ENCODE data around the gene ARG2.

ARG2 gene

GRCh38 chr14:67610491-67610890 is 9.2 kb upstream of the ARG2 start:
- H3K9me3 ChIP-seq (replicated peaks; ENCODE audit: insufficient read depth, low read length) = no peaks in the 10 kb centered on the region
- TF ChIP-seq CTCF (IDR thresholded peaks at IDR 0.05; ENCODE audit: low read length) (no peak), EZH2 (optimal IDR thresholded peaks at IDR 0.05; ENCODE audit: low read depth, low read length) (no peak)
- H3K4me1 ChIP-seq (ENCODE audit: low read length) = no peaks in the 10 kb centered on the region
- H3K79me2 ChIP-seq (ENCODE audit: low read length) = no peaks in the 10 kb centered on the region
- H3K27ac ChIP-seq (ENCODE audit: low read length) = no peak overlapping the region
- no peaks in the 10 kb centered on the region for H3K27me3 ChIP-seq (replicated peaks; ENCODE audit: insufficient read depth, low read length)
- H3K36me3 ChIP-seq (replicated peaks; ENCODE audit: insufficient read depth, low read length) = no peaks in the 10 kb centered on the region
- H2AFZ ChIP-seq (ENCODE audit: low read length) = no peak overlapping the region
- H3K9ac ChIP-seq (ENCODE audit: low read length) = no peak overlapping the region
- DNase-seq = no peak
- no peaks in the 10 kb centered on the region for H3F3A ChIP-seq (ENCODE audit: insufficient read depth, low read length)
- H3K4me3 ChIP-seq (ENCODE audit: low read length) = no peak overlapping the region
- no peak overlapping the region for H3K4me2 ChIP-seq (ENCODE audit: low read depth, low read length)
- no peaks in the 10 kb centered on the region for H4K20me1 ChIP-seq (ENCODE audit: insufficient read depth, low read length)
- H3K9me2 ChIP-seq (replicated peaks; ENCODE audit: insufficient read depth, low read length) = no peaks in the 10 kb centered on the region

GRCh38 chr14:67618617-67619063 is 1.1 kb upstream of the ARG2 start:
- no peaks in the 10 kb centered on the region for H3K36me3 ChIP-seq (replicated peaks; ENCODE audit: insufficient read depth, low read length)
- H2AFZ ChIP-seq (ENCODE audit: low read length) = no peak overlapping the region
- TF ChIP-seq EZH2 (optimal IDR thresholded peaks at IDR 0.05; ENCODE audit: low read depth, low read length) (no peak), EZH2phosphoT487 (IDR thresholded peaks at IDR 0.05; ENCODE audit: low read length) (no peak), CTCF (IDR thresholded peaks at IDR 0.05; ENCODE audit: low read length) (peak; percentile 48)
- peak overlapping the region; percentile 58; the same call in 1 of the 2 replicates for H3K27ac ChIP-seq (ENCODE audit: low read length)
- peak; percentile 56 for DNase-seq
- H3F3A ChIP-seq (ENCODE audit: insufficient read depth, low read length) = peaks cover 9% of the 10 kb centered on the region
- no peaks in the 10 kb centered on the region for H3K9me3 ChIP-seq (replicated peaks; ENCODE audit: insufficient read depth, low read length)
- no peaks in the 10 kb centered on the region for H3K79me2 ChIP-seq (ENCODE audit: low read length)
- H3K9me2 ChIP-seq (replicated peaks; ENCODE audit: insufficient read depth, low read length) = no peaks in the 10 kb centered on the region
- H3K27me3 ChIP-seq (replicated peaks; ENCODE audit: insufficient read depth, low read length) = no peaks in the 10 kb centered on the region
- peak overlapping the region; percentile 83; the same call in 1 of the 2 replicates for H3K4me2 ChIP-seq (ENCODE audit: low read depth, low read length)
- 0 out of 2 replicates have a peak, but pooled peaks cover 2% of the 10 kb centered on the region for H3K4me1 ChIP-seq (ENCODE audit: low read length)
- no peaks in the 10 kb centered on the region for H4K20me1 ChIP-seq (ENCODE audit: insufficient read depth, low read length)
- no peak overlapping the region for H3K4me3 ChIP-seq (ENCODE audit: low read length)
- no peak overlapping the region for H3K9ac ChIP-seq (ENCODE audit: low read length)

GRCh38 chr14:67620217-67620785 is 581 bp downstream of the ARG2 start:
- Histone ChIP-seq H3K4me2 (ENCODE audit: low read depth, low read length) (peak overlapping the region; percentile 83), H3K4me3 (ENCODE audit: low read length) (peak overlapping the region; percentile 72), H3K79me2 (ENCODE audit: low read length) (no peaks in the 10 kb centered on the region), H3K27ac (ENCODE audit: low read length) (no peak overlapping the region), H3K4me1 (ENCODE audit: low read length) (0 out of 2 replicates have a peak, but pooled peaks cover 2% of the 10 kb centered on the region), H3K27me3 (replicated peaks; ENCODE audit: insufficient read depth, low read length) (no peaks in the 10 kb centered on the region), H3K36me3 (replicated peaks; ENCODE audit: insufficient read depth, low read length) (no peaks in the 10 kb centered on the region), H3K9ac (ENCODE audit: low read length) (peak overlapping the region; percentile 60; the same call in 1 of the 2 replicates), H4K20me1 (ENCODE audit: insufficient read depth, low read length) (no peaks in the 10 kb centered on the region), H2AFZ (ENCODE audit: low read length) (peak overlapping the region; percentile 78; the same call in 1 of the 2 replicates), H3K9me2 (replicated peaks; ENCODE audit: insufficient read depth, low read length) (no peaks in the 10 kb centered on the region), H3K9me3 (replicated peaks; ENCODE audit: insufficient read depth, low read length) (no peaks in the 10 kb centered on the region), H3F3A (ENCODE audit: insufficient read depth, low read length) (peaks cover 9% of the 10 kb centered on the region)
- TF ChIP-seq EZH2 (optimal IDR thresholded peaks at IDR 0.05; ENCODE audit: low read depth, low read length) (no peak), CTCF (IDR thresholded peaks at IDR 0.05; ENCODE audit: low read length) (no peak), EZH2phosphoT487 (IDR thresholded peaks at IDR 0.05; ENCODE audit: low read length) (no peak)
- DNase-seq = no peak
